ENCODE data around the gene EMC8. TPM values are rescaled to one million over a fixed set of nuclear protein-coding genes. Genes with fewer than 3 reads are reported as not detected.

Gene EMC8
- total RNA-seq, 1 donor from 2014 or later = 25.5 TPM

GRCh38 chr16:85730186-85730465 is 69.2 kb downstream of the EMC8 start:
- no peak for DNase-seq (ENCODE audit: low read depth)

- DNase-seq (ENCODE audit: low read depth) = no peak
Observed at GRCh38 chr16:85729452-85730185, 69.7 kb downstream of the EMC8 start.

- DNase-seq (ENCODE audit: low read depth) = no peak
Observed at GRCh38 chr16:85728879-85729278, 70.5 kb downstream of the EMC8 start.

Other genes starting within 250 kb of the EMC8 start
- 9.6 and 44.6 TPM in 2 replicates for gene GSE1, start 186.2 kb downstream of the EMC8 start, total RNA-seq
- gene GINS2, start 110.6 kb downstream of the EMC8 start, total RNA-seq = 0.45 and 7.3 TPM in 2 replicates
- 1.6 and 8.5 TPM in 2 replicates for gene C16orf74, start 48.4 kb downstream of the EMC8 start, total RNA-seq
- 349 and 463 TPM in 2 replicates for gene COX4I1, start 151 bp upstream of the EMC8 start, total RNA-seq
- gene IRF8, start 99.6 kb upstream of the EMC8 start, total RNA-seq = 1.0 and 1.9 TPM in 2 replicates